ENCODE data around the gene WDR73. TPM values are rescaled to one million over a fixed set of nuclear protein-coding genes. Genes with fewer than 3 reads are reported as not detected.
A peak's percentile ranks its signal among the peaks of the same experiment; 100 is the strongest.

Gene WDR73
- total RNA-seq (2021; fragmentation: NEBNext Ultra II Directional; extraction: Animal tissue kit (Norgen Biotek cat#: 25700)) (21.0 and 23.1 TPM in 2 replicates), polyA plus RNA-seq (2011; rRNA removed) (21.4 and 22.7 TPM in 2 replicates), polyA minus RNA-seq (2011; rRNA and poly(A)+ RNA removed) (30.2 and 37.8 TPM in 2 replicates)
- 26.5 TPM for polyA plus RNA-seq (2011; cell fraction: cytosol; rRNA removed)
- 35.3 TPM for polyA plus RNA-seq (2011; cell fraction: nucleus; rRNA removed)
- 23.4 to 28.2 TPM (median 26.3 TPM) in 4 replicates for polyA plus RNA-seq (2012, experiment 1 of 2)
- polyA plus RNA-seq (2012, experiment 2 of 2): 12.4 TPM
- 17.0 TPM for polyA plus RNA-seq (2013, experiment 1 of 2)
- 15.0 TPM for polyA plus RNA-seq (2013, experiment 2 of 2)
- 12.8 TPM for polyA minus RNA-seq (2011; cell fraction: cytosol; rRNA and poly(A)+ RNA removed)
- 27.3 TPM for polyA minus RNA-seq (2011; cell fraction: nucleus; rRNA and poly(A)+ RNA removed)
- long read RNA-seq, experiment 1, full-length matches to known transcripts: 3 of 13 reads
- long read RNA-seq, experiment 1, partial matches to known transcripts: 6 of 13 reads
- long read RNA-seq, experiment 1, other reads (novel, unspliced or antisense): 4 of 13 reads
- long read RNA-seq, experiment 2, full-length matches to known transcripts: 11 of 14 reads
- long read RNA-seq, experiment 2, partial matches to known transcripts: 0 of 14 reads
- long read RNA-seq, experiment 2, other reads (novel, unspliced or antisense): 3 of 14 reads

GRCh38 chr15:84653910-84654688 lies at the start of gene WDR73:
Gene WDR73 (minus strand): TSS chr15:84654283. CDS start chr15:84654274, 9 bp downstream.
- H3K23me2 ChIP-seq (ENCODE audit: low read depth, low read length): peaks cover 10% of the 10 kb centered on the region
- H3K27me3 ChIP-seq (replicated peaks in 1 of 4; ENCODE audit: control insufficient read depth in 3 of 4, extremely low read depth in 1 of 4, insufficient read depth in 3 of 4, low read length in 3 of 4): peaks cover 0 to 13% (median 9%) of the 10 kb centered on the region in 4 experiments; a peak in 5 of 7 replicates
- no peak for FAIRE-seq
- peak within 1 kb of the TSS; percentile 93 for H2BK5ac ChIP-seq (ENCODE audit: low read depth, low read length)
- H3K27ac ChIP-seq (ENCODE audit: low read depth, low read length): peak within 1 kb of the TSS; percentile 87
- peak within 1 kb of the TSS; percentile 54 for H2AK5ac ChIP-seq (ENCODE audit: low read depth, low read length)
- peak within 1 kb of the TSS; percentile 27 for H4K5ac ChIP-seq (ENCODE audit: insufficient read length, low read depth, low read length)
- H3K9me3 ChIP-seq (ENCODE audit: insufficient read depth in 2 of 2, low read depth in 1 of 2, low read length in 1 of 2): no peaks in the 10 kb centered on the region
- peaks cover 0 to 9% of the 10 kb centered on the region in 2 experiments; a peak in 2 of 4 replicates for H3K79me2 ChIP-seq (ENCODE audit: control insufficient read depth in 1 of 2, insufficient read depth in 2 of 2, low read length in 2 of 2)
- no peak within 1 kb of the TSS for H2BK20ac ChIP-seq (ENCODE audit: low read length)
- peaks cover 5 to 30% (median 13%) of the 10 kb centered on the region in 4 experiments; a peak in 6 of 8 replicates for H3K36me3 ChIP-seq (ENCODE audit: control insufficient read depth in 2 of 4, insufficient read depth in 4 of 4, low read length in 3 of 4)
- ChIA-PET POLR2A (ENCODE audit: partially characterized antibody) (interaction anchor here (0.8 to 3.8 kb wide), 21 partner anchors 9 to 163 kb away, joined by 3 to 38 read pairs (median 5); partner anchors contain the start of genes ALPK3 and ZSCAN2), CTCF (ENCODE audit: partially characterized antibody) (interaction anchor here (0.6 to 10.6 kb wide), 19 partner anchors 14 to 642 kb away, joined by 3 to 86 read pairs (median 4); partner anchors contain the start of gene ZSCAN2)
- H3K79me1 ChIP-seq (ENCODE audit: low read depth, low read length): peaks cover 3% of the 10 kb centered on the region; the same call in 1 of the 2 replicates
- peak within 1 kb of the TSS; percentile 36 for H4K91ac ChIP-seq (replicated peaks; ENCODE audit: insufficient read length, low read length)
- peak within 1 kb of the TSS; percentile 95 for H3K18ac ChIP-seq (ENCODE audit: extremely low read depth, low read length)
- peaks cover 0 to 1% of the 10 kb centered on the region in 2 experiments for H4K20me1 ChIP-seq (replicated peaks in 1 of 2; ENCODE audit: control insufficient read depth in 1 of 2, insufficient read depth in 2 of 2, low read length in 2 of 2)
- peak within 1 kb of the TSS; percentile 84 to 95 (median 94) for H3K9ac ChIP-seq (replicated peaks in 1 of 4; ENCODE audit: extremely low read depth in 1 of 4, low read depth in 3 of 4, low read length in 3 of 4)
- H3K14ac ChIP-seq (ENCODE audit: insufficient read length): no peak within 1 kb of the TSS
- peak; percentile 70 to 98 for DNase-seq (ENCODE audit: low read depth in 1 of 2, low spot score in 2 of 2)
- no peak within 1 kb of the TSS for H2BK15ac ChIP-seq (ENCODE audit: low read length)
- H2BK120ac ChIP-seq (replicated peaks; ENCODE audit: low read depth, low read length): no peak within 1 kb of the TSS
- peak within 1 kb of the TSS; percentile 98 to 99 for H3K4me2 ChIP-seq (ENCODE audit: insufficient read depth in 1 of 2, low read depth in 2 of 2, low read length in 2 of 2)
- H3K4me3 ChIP-seq (ENCODE audit: extremely low read depth in 1 of 4, insufficient read depth in 2 of 4, low read depth in 3 of 4, low read length in 4 of 4): peak within 1 kb of the TSS; percentile 86 to 100 (median 95)
- H3K4me1 ChIP-seq (replicated peaks in 1 of 4; ENCODE audit: control insufficient read depth in 3 of 4, insufficient read depth in 4 of 4, low read length in 3 of 4): peaks cover 0 to 19% (median 12%) of the 10 kb centered on the region in 4 experiments; a peak in 6 of 7 replicates
- peak within 1 kb of the TSS; percentile 51 for H3K56ac ChIP-seq (replicated peaks; ENCODE audit: insufficient read length, low read depth, low read length)
- no peak within 1 kb of the TSS for H2BK12ac ChIP-seq (ENCODE audit: low read depth, low read length)
- H3K4ac ChIP-seq (replicated peaks; ENCODE audit: insufficient read length, low read depth, low read length): peak within 1 kb of the TSS; percentile 63
- 1% methylated on average over 49 of the region's 49 CpGs; no CpG with 5 or more reads in 1 of the 2 experiments for WGBS, 2 experiments (ENCODE audit: extremely low coverage in 1 of 2, insufficient coverage in 1 of 2, insufficient read length in 1 of 2, insufficient replicate concordance in 2 of 2, low coverage in 1 of 2, low lambda C conversion rate in 2 of 2, missing lambda C conversion rate in 1 of 2)
- H2AFZ ChIP-seq (ENCODE audit: low read length): peak within 1 kb of the TSS; percentile 75
- H4K8ac ChIP-seq (ENCODE audit: extremely low read depth, insufficient read depth, low read length): peak within 1 kb of the TSS; percentile 90; the same call in 1 of the 2 replicates
- H3K23ac ChIP-seq (ENCODE audit: insufficient read length): no peak within 1 kb of the TSS
- TF ChIP-seq BCL11A (IDR thresholded peaks at IDR 0.05; ENCODE audit: low read depth in 2 of 2, low read length in 2 of 2) (no peak), KDM5A (IDR thresholded peaks at IDR 0.05; ENCODE audit: low read length) (no peak; the same call in 1 of the 2 replicates), SP2 (IDR thresholded peaks at IDR 0.05; ENCODE audit: low read length) (no peak), RFX5 (IDR thresholded peaks at IDR 0.05; ENCODE audit: borderline replicate concordance, low read depth, low read length) (no peak), CBX8 (IDR thresholded peaks at IDR 0.05; ENCODE audit: borderline replicate concordance, low read depth, low read length) (no peak), GTF2F1 (IDR thresholded peaks at IDR 0.05; ENCODE audit: borderline replicate concordance, low read depth, low read length) (no peak), ZNF274 (IDR thresholded peaks at IDR 0.05; ENCODE audit: borderline replicate concordance, extremely low read depth, low read length) (no peak), RBBP5 (IDR thresholded peaks at IDR 0.05; ENCODE audit: borderline replicate concordance, low read depth, low read length) (no peak)
